Body of pancreas (tissue), 4 donors: ENCODE measurements around the gene AK6.

Experiments
- POLR2A ChIP-seq, 3 donors: fragments of 450-650 bp; IDR thresholded peaks; one replicate each; pipeline ENCODE4 v1.6.1; 2016; ENCODE audit warnings: antibody characterized with exemption in 3 of 3, mild to moderate bottlenecking in 2 of 3
- TF ChIP-seq, protein P1 (sequence below), 7 experiments: fragments of 450-650 bp in 4 of 7; fragments of 200-600 bp in 3 of 7; sonication (generic) in 3 of 7; IDR thresholded peaks; one replicate each; pipeline ENCODE4 v1.5.1; 2016 to 2019; ENCODE audit warnings: antibody characterized with exemption in 7 of 7

DNA sequence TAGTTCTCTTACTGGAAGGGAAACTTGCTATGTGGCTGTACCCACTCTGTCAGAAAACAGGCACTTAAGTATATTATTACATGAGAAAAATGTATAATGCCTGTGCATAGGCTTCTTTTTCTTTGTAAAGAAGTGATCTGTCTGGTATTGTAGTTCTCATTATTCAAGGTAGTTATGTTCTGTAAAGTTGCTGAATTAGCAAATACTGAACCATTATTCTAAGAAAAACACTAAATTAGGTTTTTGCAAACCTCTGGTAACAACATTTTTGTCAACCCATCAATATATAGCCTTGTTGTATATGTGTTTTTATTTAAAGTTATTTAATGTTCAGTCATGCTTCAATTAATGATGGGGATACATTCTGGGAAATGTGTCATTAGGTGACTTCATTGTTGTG, 9.1 kb upstream of the AK6 start:
- TF ChIP-seq, protein P1, sequence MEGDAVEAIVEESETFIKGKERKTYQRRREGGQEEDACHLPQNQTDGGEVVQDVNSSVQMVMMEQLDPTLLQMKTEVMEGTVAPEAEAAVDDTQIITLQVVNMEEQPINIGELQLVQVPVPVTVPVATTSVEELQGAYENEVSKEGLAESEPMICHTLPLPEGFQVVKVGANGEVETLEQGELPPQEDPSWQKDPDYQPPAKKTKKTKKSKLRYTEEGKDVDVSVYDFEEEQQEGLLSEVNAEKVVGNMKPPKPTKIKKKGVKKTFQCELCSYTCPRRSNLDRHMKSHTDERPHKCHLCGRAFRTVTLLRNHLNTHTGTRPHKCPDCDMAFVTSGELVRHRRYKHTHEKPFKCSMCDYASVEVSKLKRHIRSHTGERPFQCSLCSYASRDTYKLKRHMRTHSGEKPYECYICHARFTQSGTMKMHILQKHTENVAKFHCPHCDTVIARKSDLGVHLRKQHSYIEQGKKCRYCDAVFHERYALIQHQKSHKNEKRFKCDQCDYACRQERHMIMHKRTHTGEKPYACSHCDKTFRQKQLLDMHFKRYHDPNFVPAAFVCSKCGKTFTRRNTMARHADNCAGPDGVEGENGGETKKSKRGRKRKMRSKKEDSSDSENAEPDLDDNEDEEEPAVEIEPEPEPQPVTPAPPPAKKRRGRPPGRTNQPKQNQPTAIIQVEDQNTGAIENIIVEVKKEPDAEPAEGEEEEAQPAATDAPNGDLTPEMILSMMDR (IDR thresholded peaks at IDR 0.05), result no peak
- no peak for TF ChIP-seq POLR2A (IDR thresholded peaks at IDR 0.05)
